Activated CD8-positive, alpha-beta memory T cell treated with anti-CD3 and anti-CD28 coated beads for 36 hours (primary cell): Measurements from ENCODE around the gene RNF150. TPM values are rescaled to one million over a fixed set of nuclear protein-coding genes. Genes with fewer than 3 reads are reported as not detected.
"Not testable (repeated sequence)": the region's sequence is repeated elsewhere in the genome, so short reads cannot be mapped to it uniquely, and the experiment has no call there.

Source experiments
- CTCF ChIA-PET: fragments of 350-600 bp; sonication (Branson Sonifier 250); formaldehyde crosslinking; loops from one replicate; lab custom pipeline; 2021; ENCODE audit warnings: antibody characterized with exemption; lab: Charles Lee
- POLR2A ChIA-PET: fragments of 350-600 bp; sonication (Branson Sonifier 250); formaldehyde crosslinking; loops from one replicate; lab custom pipeline; 2021; ENCODE audit warnings: antibody characterized with exemption; lab: Charles Lee
- total RNA-seq, 2 experiments: library from RNA; stranded (reverse); gene quantifications; one replicate each; pipeline ENCODE4 v1.2.3, GENCODE V29; 2021

RNF150 gene
- total RNA-seq, 2 experiments from 2014 or later = 0.04 TPM; not detected in 1

DNA sequence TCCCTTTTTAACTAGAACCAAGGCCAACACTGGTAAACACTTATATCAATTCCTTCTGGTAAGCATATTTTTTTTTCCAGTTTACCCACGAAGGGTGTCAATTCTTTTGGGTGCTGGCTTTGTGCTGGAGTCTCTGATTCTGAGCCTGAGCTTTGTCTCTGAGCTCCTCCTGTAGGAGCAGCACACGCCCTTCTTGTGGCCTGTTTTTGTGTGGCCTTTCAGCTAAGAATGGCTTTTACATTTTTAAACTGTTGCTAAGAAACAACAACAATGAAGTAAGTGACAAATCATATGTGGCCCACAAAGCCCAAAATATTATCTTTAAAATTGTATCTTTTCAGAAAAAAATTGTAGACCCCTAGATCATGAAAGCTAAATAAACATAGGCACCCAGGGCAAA, 279.1 kb downstream of the RNF150 start:
- ChIA-PET CTCF (no interaction called here), POLR2A (no interaction called here)

DNA sequence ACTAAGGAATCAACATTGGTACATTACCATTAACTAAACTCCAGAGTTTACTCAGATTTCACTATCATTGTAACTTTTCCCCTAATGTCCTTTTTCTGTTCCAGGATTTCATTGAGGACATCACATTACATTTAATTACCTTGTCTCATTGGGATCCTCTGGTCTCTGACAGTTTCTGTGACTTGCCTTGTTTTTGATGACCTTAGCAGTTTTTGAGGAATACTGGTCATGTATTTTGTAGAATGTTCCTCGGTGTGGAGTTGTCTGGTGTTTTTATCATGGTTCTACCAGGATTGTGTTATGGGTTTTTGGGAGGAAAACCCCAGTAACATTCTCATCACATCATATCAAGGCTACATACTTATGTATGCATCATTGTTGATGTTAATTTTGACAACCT, 281.5 kb downstream of the RNF150 start:
- CTCF ChIA-PET = no interaction called here
- POLR2A ChIA-PET = no interaction called here

DNA sequence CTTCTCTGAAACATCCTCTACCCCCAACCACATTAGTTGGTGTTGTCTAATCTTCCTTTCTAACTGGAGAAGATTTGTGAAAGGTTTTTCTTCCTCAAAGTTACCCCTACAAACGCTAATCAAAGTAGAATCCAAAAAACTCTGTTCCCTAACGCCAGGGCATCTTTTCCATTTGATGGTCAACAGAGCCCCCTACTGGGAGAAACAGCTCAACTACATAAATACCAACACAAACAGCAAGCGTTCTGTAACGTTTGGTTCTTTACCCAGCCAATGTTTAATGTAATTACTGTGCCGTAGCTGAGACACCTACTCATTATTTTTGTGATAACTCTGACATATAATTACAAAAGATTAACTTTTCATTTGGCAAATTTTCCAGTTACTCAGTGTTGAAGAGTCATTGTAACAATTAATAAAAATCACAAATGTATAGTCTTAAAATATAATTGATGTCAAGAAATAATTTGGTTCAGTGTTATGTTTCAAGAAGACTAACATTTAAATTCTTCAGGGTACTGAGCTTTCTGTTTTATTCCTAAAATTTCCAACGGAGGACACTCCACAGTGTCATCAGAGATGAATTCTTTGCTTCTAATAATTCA, 282.1 kb downstream of the RNF150 start:
- ChIA-PET CTCF (no interaction called here), POLR2A (no interaction called here)

DNA sequence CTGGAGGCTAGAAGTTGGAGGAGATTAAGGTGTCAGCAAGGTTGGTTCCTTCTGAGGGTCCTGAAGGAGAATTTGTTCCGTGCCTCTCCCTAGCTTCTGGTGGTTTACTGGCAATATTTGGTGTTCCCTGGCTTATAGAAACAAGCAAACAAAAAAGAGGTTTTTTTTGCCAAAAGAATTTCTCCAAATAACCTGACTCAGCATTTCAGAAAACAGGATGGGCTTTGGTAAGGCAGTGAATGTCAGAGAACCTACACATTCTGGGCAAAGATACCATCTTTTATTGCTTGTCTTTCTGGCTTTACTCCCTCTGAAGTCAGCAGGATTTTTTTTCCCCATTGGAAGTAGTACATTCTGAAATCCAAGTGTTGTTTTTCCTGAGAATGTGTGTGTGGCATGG, 283.7 kb downstream of the RNF150 start:
- POLR2A ChIA-PET = no interaction called here
- CTCF ChIA-PET = no interaction called here

DNA sequence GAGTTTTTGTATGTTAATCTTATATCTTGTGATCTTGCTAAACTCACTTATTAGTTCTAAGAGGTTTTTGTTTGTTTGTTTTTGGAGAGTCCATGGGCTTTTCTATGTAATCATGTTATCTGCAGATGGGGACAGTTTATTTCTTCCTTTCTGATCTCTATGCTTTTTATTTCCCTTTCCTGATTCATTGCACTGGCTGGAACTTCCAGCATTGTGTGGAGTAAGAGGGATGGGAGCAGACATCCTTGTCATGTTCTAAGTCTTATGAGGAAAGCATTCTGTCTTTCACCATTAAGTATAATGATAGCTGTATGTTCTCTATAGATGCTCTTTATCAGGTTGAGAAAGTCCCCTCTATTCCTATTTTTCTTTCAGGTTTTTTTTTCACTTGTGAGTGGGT, 286.5 kb downstream of the RNF150 start:
- POLR2A ChIA-PET = no interaction called here
- CTCF ChIA-PET = no interaction called here

DNA sequence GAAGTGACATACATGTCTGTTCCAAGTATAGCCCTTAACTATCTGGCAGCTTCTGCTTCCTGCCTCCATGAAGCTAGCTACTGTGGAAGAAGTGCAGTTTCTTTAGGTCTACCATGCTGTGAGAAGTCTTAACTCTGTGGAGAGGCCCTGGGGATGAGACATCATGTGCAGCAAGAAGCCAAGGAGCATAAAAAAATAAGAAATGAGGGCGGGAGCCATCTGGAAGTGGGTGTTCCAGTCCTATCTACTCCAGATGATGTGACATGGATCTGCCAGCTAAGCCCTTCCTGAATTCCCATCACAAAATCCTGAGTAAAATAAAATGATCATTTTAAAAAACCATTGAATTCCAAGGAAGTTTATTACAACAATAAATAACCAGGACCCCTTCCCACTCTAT, 289.2 kb downstream of the RNF150 start:
- POLR2A ChIA-PET = no interaction called here
- CTCF ChIA-PET = no interaction called here

DNA sequence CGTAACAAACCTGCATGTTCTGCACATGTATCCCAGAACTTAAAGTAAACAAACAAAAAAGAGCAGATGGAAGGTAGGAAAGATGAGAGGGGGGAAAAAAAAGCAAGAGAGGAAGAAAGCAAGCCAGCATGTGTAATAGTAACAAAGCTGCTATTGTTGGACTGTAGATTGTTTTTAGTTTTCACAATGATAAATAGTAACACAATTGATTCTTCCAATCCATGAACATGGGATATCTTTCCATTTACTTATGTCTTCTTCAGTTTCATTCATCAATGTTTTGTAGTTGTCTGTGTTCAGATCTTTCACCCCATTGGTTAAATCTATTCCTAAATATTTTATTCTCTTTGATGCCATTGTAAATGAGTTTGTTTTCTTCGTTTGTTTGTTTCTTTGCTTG, 292.1 kb downstream of the RNF150 start:
- ChIA-PET POLR2A (no interaction called here), CTCF (no interaction called here)

DNA sequence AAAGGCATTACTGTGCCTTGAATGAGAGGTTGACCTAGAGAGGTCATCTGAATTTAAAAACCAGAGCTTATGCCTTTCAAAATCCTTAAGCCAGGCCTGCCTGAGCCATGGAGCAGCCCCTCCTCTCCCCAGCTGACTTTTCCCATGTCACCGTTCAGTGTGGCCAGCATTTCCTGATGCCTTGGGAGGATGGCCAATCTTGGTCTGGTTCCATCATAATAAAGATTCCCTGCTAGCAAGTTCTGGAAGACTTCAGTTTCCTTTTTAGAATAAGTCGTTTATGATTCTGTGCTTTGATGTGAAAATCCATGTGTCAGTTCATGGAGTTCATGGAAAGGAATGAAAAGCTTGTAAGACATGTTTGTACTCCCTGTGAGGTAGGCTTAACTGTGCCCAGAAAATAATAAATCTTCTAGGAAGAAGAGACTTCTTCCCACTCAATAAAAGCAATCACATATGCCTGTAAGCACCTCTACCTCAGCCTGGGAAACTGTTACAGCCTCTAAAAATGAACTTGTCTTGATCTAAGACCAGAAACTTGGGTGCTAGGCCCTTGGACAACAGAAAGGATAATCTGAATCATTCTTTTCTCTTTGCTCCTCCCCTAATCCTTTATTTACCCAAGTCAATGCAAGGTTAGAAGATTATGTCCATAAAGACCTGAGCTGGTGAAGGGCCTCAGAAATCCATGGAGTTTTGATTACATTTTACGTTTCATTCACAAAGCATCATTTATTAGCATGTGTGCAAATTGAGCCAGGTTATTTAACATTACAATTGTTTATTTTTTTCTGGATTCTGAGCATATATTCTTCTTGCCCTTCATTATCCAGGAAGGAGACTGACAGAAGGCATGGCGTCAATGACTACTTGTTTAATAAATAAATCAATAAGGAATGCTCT, 293.1 kb downstream of the RNF150 start:
- ChIA-PET CTCF (no interaction called here), POLR2A (no interaction called here)

DNA sequence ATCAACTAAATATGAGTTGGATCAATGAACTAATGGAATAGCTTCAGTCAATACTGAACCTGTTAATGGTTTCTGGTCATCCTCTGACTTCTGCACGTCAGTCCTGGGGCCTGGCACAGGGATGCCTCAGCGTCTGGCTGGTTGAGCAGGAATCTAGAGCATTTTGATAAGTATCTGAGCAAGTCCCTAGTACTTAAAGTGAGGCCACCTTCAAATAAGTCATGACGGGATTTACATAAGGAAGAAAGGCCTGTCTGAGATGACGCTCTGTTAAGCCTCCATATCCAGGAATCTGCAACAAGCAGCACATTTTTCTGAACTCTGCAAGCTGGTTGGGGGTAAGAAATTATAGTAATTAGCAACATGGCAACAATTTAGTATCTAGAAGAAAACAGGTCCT, 293.9 kb downstream of the RNF150 start:
- POLR2A ChIA-PET = no interaction called here
- CTCF ChIA-PET = no interaction called here

DNA sequence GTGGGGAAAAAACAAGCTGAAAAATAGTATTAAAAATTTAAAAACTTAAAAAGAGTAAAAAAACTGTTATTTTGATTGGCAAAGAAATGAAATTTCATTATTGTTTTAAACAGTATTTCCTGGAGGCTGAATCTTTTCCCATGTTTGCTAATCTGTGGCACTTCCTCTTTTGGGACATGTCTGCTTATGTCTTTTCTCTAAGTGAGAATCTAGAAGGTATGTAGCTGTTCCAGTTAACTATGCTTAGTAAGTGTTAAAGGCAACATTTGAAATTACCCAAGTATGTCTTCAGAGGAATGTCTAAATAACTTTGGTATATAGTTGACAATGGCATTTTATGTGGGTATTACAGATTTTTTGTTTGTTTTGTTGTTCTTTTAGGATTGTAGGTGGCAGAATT, 295.5 kb downstream of the RNF150 start:
- ChIA-PET POLR2A (no interaction called here), CTCF (no interaction called here)

DNA sequence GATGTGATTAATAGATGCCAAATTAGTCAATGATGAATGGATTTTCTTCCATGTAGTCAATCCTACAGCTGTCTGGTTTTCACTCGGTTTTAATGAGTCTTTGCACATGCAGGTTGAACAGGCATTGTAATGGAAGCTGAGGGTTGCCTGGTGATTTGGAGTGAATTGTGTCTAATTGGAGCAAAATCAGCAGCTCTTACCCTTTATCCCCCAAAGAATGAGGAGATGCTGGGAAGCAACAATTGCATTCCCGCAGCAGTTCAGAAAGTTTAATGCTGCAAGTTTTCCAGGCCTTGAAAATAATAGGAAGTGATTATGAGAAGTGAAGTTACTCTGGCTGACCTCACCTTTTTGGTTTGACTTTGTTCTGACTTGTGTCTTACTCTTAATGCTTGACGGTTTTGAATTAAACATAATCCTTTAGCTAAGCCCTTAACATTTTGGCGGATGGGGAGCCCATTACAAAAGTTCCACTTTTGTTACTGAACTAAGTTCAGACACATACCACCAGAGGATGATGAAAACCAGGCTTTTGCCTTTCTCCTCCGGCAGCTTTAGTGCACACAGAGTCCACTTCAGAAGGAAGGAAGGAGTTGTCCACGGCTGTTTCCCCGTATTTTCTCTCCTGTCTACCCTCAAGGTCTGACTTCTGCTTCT, 298.3 kb downstream of the RNF150 start:
- POLR2A ChIA-PET = no interaction called here
- CTCF ChIA-PET = no interaction called here

DNA sequence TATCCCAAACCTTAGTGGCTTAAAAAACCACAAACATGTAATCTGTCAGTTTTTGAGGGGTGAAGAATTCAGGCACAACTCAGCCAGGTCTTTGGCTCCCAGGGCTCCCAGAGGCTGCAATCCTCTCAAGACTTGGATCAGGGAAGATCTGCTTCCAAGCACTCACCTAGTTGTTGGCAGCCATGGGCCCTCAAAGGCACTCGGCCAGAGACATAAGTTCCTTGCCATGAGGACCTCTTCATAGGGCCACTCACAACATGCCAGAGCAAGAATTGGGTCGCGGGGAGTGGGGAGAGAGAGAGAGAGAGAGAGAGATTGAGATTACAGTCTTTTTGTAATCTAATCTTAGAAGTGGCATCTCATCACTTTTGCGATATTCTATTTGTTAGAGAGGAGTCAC, 300.0 kb downstream of the RNF150 start:
- CTCF ChIA-PET = no interaction called here
- POLR2A ChIA-PET = no interaction called here

DNA sequence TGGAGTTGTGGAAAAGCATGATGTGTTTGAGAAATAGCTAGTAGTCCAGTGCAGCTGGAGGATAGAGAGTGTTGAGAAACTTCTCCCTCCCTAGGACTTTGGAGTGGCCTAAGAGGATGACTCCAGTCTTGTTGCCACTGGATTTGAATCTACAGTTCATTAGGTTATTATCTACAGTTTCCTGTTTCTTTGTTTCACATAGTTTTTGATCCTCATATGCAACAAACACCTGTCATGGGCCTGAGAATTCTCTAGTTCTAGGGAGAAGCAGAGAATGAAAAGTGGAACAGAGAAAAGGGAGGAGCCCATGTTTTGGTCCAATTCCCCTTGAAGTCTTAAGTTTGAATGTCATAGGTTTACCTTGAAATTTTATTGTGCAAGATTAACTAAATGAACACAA, 303.4 kb downstream of the RNF150 start:
- ChIA-PET POLR2A (no interaction called here), CTCF (no interaction called here)

DNA sequence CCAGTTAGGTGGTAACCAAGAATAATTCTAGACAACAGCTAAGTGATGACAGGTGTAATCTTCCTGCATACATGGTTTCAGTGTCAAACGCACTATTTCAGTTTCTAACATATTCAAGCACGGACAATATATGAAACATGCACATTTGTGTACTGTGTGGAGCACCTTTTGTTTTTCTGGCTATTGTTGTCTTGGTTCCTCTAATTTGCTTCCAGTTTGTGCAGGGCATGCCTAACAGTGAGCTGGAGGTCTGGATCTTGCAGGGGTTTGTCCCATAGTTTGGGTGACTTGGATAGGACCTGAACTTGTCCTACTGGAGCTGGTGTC, 306.6 kb downstream of the RNF150 start:
- CTCF ChIA-PET = no interaction called here

DNA sequence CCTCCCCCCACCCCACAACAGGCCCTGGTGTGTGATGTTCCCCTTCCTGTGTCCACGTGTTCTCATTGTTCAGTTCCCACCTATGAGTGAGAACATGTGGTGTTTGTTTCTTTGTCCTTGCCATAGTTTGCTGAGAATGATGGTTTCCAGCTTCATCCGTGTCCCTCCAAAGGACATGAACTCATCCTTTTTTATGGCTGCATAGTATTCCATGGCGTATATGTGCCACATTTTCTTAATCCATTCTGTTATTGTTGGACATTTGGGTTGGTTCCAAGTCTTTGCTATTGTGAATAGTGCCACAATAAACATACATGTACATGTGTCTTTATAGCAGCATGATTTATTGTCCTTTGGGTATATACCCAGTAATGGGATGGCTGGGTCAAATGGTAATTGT, 312.7 kb downstream of the RNF150 start:
- CTCF ChIA-PET, POLR2A ChIA-PET: not testable (repeated sequence)

More for the DNA sequence above, 306.6 kb downstream of the RNF150 start:
- POLR2A ChIA-PET = no interaction called here

DNA sequence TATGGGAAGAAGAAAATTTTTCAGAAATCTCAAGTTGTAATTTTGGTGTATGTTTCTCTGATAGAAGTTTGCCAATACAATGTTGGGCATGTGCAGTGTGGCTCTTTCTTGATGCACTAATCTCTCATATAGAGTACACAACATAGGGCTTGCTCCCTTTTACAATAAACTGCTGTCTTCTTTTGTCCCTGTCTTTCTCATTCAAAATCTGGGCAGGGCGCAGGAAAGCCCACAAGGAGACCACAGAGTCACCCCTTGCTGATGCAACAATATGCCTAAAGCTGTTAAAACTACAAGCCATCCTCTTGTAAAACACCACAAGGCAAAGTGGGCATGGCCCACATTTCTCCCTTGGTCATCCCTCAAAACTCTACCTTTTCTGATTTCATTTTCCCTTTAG, 313.7 kb downstream of the RNF150 start:
- CTCF ChIA-PET = no interaction called here
- POLR2A ChIA-PET = no interaction called here

DNA sequence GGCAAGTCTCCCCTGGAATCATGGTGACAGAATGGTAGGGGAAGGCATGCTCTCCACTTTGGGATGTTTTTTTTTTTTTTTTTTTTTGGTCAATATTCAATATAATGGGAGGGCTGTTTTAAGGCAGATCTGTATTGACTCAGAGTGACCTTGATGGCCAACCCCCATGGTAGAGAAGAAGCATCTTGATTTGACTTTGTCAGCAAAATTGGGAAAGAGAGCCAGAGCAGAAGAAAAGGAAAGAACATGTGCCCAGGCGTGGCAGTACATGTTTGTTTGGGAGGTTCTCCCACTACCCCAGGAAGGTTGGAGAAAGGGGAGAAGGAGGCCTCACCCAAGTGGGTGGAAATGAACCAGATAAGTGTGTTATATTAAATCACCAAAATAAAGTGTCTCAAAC, 314.8 kb downstream of the RNF150 start:
- ChIA-PET POLR2A (no interaction called here), CTCF (no interaction called here)

DNA sequence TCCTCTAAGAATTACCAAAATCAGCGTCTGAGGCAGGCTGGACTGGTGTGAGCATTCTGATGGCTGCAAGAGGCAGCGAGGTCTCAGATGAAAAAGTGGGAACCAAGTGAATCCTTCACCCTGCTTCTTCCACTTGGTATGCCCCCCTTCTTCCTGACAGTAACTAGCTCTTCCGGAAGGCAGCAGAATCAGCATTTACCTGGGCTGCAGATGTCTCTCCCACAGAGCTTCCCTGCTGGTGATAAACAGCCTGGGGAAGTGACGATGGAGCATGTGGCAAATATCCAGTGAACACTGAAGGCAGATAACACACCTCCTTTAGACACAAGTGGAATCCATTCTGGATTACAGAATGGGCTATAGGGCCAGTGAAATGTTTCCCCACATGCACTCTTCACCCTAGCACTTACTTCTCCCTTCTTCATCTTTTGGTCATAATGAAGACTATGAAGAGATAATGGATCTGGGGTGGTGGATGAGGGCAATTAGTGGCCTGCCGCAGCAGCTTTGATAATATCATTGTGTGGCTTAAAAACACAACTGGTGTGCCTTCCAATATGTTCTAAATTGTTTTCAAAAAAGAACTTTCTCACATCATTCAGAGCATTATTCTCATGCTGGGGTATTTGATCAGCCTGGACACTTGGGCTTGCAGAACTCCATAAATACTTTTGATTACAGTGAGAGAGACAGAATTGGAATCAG, 316.3 kb downstream of the RNF150 start:
- CTCF ChIA-PET = no interaction called here

DNA sequence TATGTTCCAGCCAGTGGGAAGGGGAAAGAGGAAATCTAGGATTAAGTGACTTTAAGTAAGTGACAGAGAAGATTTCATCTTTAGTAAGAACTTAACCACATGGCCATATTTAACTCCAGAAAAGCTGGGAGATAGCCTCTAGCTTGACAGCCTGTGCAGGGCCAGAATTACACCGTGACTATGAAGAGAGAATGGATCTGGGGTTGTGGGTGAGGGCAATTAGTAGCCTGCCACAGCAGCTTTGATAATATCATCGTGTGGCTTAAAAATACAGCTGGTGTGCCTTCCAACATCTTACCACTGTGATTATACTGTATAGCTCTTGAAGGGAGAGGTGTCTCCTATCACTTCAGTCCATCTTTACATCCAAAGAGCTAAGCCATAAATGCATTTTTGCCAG, 319.5 kb downstream of the RNF150 start:
- CTCF ChIA-PET = no interaction called here
- POLR2A ChIA-PET = no interaction called here

More for the DNA sequence above, 316.3 kb downstream of the RNF150 start:
- POLR2A ChIA-PET = no interaction called here

DNA sequence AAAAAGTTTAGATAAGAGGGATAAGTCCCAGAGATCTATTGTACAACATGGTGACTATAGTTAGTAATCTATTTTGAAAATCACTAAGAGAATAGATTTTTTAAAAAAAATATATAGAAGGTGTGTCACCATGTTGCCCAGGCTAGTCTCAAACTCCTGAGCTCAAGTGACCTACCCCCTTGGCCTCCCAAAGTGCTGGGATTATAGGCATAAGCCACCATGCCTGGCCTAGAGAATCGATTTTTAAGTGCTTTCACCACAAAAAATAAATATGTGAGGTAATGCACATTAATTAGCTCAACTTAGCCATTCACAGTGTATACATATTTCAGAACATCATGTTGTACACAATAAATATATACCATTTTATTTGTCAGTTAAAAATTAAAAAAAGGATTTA, 320.4 kb downstream of the RNF150 start:
- POLR2A ChIA-PET = no interaction called here
- CTCF ChIA-PET = no interaction called here
